Measurements from ENCODE around the gene RMND1.
"Not testable (repeated sequence)": the region's sequence is repeated elsewhere in the genome, so short reads cannot be mapped to it uniquely, and the experiment has no call there.

Gene RMND1

GRCh38 chr6:151464702-151465101 lies 12.8 kb upstream of the RMND1 start:
- TF ChIP-seq PAX5 (IDR thresholded peaks at IDR 0.05; ENCODE audit: insufficient read depth, low read length, severe bottlenecking) (no peak), POLR2AphosphoS5 (IDR thresholded peaks at IDR 0.05; ENCODE audit: low read depth, low read length) (no peak), POU2F2 (IDR thresholded peaks at IDR 0.05; ENCODE audit: low read depth, low read length) (no peak), TAF1 (IDR thresholded peaks at IDR 0.05; ENCODE audit: low read depth, low read length) (no peak), POLR2A (IDR thresholded peaks at IDR 0.05; ENCODE audit: low read depth, low read length) (no peak), SPI1 (IDR thresholded peaks at IDR 0.05; ENCODE audit: low read depth, low read length) (no peak)
- FAIRE-seq (no peak), DNase-seq (ENCODE audit: insufficient read length, low spot score) (no peak)

- DNase-seq (ENCODE audit: insufficient read length, low spot score) = no peak
- TF ChIP-seq POU2F2 (IDR thresholded peaks at IDR 0.05; ENCODE audit: low read depth, low read length) = no peak
These were observed 9.7 kb upstream of the RMND1 start for GRCh38 chr6:151461673-151462072.

GRCh38 chr6:151455751-151456398 lies 3.9 kb upstream of the RMND1 start:
- DNase-seq (ENCODE audit: insufficient read length, low spot score); FAIRE-seq: not testable (repeated sequence)

More at GRCh38 chr6:151461673-151462072, 9.7 kb upstream of the RMND1 start:
- FAIRE-seq = no peak

GRCh38 chr6:151452750-151453427 lies 963 bp upstream of the RMND1 start:
- TF ChIP-seq POU2F2 (IDR thresholded peaks at IDR 0.05; ENCODE audit: low read depth, low read length) (no peak), SPI1 (IDR thresholded peaks at IDR 0.05; ENCODE audit: low read depth, low read length) (no peak), TAF1 (IDR thresholded peaks at IDR 0.05; ENCODE audit: low read depth, low read length) (no peak), PAX5 (IDR thresholded peaks at IDR 0.05; ENCODE audit: insufficient read depth, low read length, severe bottlenecking) (peak; percentile 78), POLR2A (IDR thresholded peaks at IDR 0.05; ENCODE audit: low read depth, low read length) (no peak)
- no peak for DNase-seq (ENCODE audit: insufficient read length, low spot score)
- FAIRE-seq = peak; percentile 38

GRCh38 chr6:151451417-151451949 lies 443 bp downstream of the RMND1 start:
- DNase-seq (ENCODE audit: insufficient read length, low spot score) (no peak), FAIRE-seq (no peak)
- TF ChIP-seq POLR2AphosphoS5 (IDR thresholded peaks at IDR 0.05; ENCODE audit: low read depth, low read length) (no peak), POU2F2 (IDR thresholded peaks at IDR 0.05; ENCODE audit: low read depth, low read length) (no peak), SPI1 (IDR thresholded peaks at IDR 0.05; ENCODE audit: low read depth, low read length) (no peak)

- not testable (repeated sequence) for DNase-seq (ENCODE audit: insufficient read length, low spot score); FAIRE-seq
These were observed 998 bp downstream of the RMND1 start for GRCh38 chr6:151450928-151451327.

GRCh38 chr6:151448623-151449022 lies 3.3 kb downstream of the RMND1 start:
- no peak for DNase-seq (ENCODE audit: insufficient read length, low spot score)
- no peak for FAIRE-seq
- no peak for TF ChIP-seq PAX5 (IDR thresholded peaks at IDR 0.05; ENCODE audit: insufficient read depth, low read length, severe bottlenecking)
- TF ChIP-seq POLR2AphosphoS5 (IDR thresholded peaks at IDR 0.05; ENCODE audit: low read depth, low read length) = no peak
- no peak for TF ChIP-seq POLR2A (IDR thresholded peaks at IDR 0.05; ENCODE audit: low read depth, low read length)
- no peak for TF ChIP-seq POU2F2 (IDR thresholded peaks at IDR 0.05; ENCODE audit: low read depth, low read length)
- TF ChIP-seq SPI1 (IDR thresholded peaks at IDR 0.05; ENCODE audit: low read depth, low read length) = no peak
- no peak for TF ChIP-seq TAF1 (IDR thresholded peaks at IDR 0.05; ENCODE audit: low read depth, low read length)

GRCh38 chr6:151447237-151447636 lies 4.7 kb downstream of the RMND1 start:
- DNase-seq (ENCODE audit: insufficient read length, low spot score) (no peak), FAIRE-seq (no peak)
- no peak for TF ChIP-seq SPI1 (IDR thresholded peaks at IDR 0.05; ENCODE audit: low read depth, low read length)
- TF ChIP-seq POLR2A (IDR thresholded peaks at IDR 0.05; ENCODE audit: low read depth, low read length) = no peak
- TF ChIP-seq POU2F2 (IDR thresholded peaks at IDR 0.05; ENCODE audit: low read depth, low read length) = no peak
- no peak for TF ChIP-seq PAX5 (IDR thresholded peaks at IDR 0.05; ENCODE audit: insufficient read depth, low read length, severe bottlenecking)
- no peak for TF ChIP-seq TAF1 (IDR thresholded peaks at IDR 0.05; ENCODE audit: low read depth, low read length)
- no peak for TF ChIP-seq POLR2AphosphoS5 (IDR thresholded peaks at IDR 0.05; ENCODE audit: low read depth, low read length)

GRCh38 chr6:151445482-151445881 lies 6.4 kb downstream of the RMND1 start:
- no peak for FAIRE-seq
- TF ChIP-seq TAF1 (IDR thresholded peaks at IDR 0.05; ENCODE audit: low read depth, low read length) = no peak
- no peak for DNase-seq (ENCODE audit: insufficient read length, low spot score)

GRCh38 chr6:151443911-151444621 lies 7.9 kb downstream of the RMND1 start:
- FAIRE-seq = no peak
- TF ChIP-seq SPI1 (IDR thresholded peaks at IDR 0.05; ENCODE audit: low read depth, low read length) = no peak
- TF ChIP-seq PAX5 (IDR thresholded peaks at IDR 0.05; ENCODE audit: insufficient read depth, low read length, severe bottlenecking) = no peak
- no peak for TF ChIP-seq POLR2AphosphoS5 (IDR thresholded peaks at IDR 0.05; ENCODE audit: low read depth, low read length)
- TF ChIP-seq POU2F2 (IDR thresholded peaks at IDR 0.05; ENCODE audit: low read depth, low read length) = no peak
- TF ChIP-seq POLR2A (IDR thresholded peaks at IDR 0.05; ENCODE audit: low read depth, low read length) = no peak
- no peak for TF ChIP-seq TAF1 (IDR thresholded peaks at IDR 0.05; ENCODE audit: low read depth, low read length)
- no peak for DNase-seq (ENCODE audit: insufficient read length, low spot score)

All from GM12891 (cell line).